HG03280 (cell line): Measurements from ENCODE around the gene GULP1.
"Not testable (repeated sequence)": the region's sequence is repeated elsewhere in the genome, so short reads cannot be mapped to it uniquely, and the experiment has no call there.

ENCODE experiments used
- ATAC-seq: cut with Tn5 transposase; IDR thresholded peaks from one replicate; pipeline ENCODE4 v1.9.1; 2021; ENCODE audit warnings: mild to moderate bottlenecking, moderate library complexity; ENCODE audit not compliant: unreplicated experiment

GULP1 gene

DNA sequence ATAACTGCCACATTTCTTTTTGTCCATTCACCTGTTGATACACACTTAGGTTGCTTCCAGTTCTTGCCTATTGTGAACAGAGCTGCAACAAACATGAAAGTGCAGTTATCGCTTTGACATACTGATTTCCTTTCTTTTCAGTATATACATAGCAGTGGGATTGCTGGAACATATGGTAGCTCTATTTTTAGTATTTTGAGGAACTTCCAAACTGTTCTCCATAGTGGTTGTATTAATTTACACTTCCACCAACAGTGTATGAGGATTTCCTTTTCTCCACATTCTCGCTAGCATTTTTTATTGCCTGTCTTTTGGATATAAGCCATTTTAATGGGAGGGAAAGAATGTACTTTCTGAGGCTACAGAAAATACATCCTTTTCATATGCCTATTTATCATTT, 167.4 kb downstream of the GULP1 start:
- no peak for ATAC-seq

DNA sequence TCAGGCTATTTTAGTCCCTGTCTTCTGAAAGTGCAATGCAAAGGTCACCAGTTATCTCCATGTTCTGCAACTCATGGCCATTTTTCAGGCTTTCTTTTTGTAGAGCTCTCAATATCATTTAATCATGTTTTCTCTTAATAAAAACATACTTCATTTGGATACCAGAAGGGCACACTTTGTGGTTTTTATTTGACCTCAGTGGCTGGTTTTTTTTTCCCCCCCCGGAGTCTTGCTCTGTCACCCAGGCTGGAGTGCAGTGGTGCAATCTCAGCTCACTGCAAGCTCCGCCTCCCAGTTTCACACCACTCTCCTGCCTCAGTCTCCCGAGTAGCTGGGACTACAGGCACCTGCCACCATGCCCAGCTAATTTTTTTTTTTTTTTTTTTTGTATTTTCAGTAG, 174.4 kb downstream of the GULP1 start:
- not testable (repeated sequence) for ATAC-seq

DNA sequence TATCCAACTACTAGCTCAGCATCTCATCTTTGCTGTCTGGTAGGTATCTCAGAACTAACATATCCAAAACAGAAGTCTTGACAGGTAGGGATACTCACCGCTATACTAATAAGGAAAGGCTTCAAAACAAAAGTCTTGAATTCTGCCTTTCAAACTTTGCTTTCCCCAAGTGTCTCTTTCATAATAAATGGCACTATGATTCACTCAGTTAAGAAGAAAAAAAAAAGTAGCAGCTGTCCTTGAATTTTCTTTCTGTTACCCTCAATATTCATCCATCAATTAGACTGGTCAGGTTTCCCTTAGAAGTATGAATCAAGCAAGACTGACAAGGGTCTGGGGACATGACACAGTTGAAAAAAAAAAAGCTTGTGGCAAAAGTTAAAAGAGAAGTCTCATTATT, 175.1 kb downstream of the GULP1 start:
- no peak for ATAC-seq

DNA sequence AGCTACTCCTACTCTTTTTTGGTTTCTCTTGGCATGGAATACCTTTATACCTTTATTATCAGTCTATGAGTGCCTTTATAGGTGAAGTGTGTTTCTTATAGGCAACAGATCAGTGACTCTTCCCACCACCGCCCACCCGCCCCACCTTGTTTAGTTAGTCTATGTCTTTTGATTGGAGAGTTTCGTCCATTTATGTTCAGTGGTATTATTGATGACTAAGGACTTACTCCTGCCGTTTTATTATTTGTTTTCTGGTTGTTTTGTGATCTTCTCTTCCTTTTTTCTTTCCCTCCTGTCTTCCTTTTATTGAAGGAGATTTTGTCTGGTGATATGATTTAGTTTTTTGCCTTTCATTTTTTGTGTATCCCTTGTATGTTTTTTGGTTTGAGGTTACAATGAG, 179.5 kb downstream of the GULP1 start:
- no peak for ATAC-seq

DNA sequence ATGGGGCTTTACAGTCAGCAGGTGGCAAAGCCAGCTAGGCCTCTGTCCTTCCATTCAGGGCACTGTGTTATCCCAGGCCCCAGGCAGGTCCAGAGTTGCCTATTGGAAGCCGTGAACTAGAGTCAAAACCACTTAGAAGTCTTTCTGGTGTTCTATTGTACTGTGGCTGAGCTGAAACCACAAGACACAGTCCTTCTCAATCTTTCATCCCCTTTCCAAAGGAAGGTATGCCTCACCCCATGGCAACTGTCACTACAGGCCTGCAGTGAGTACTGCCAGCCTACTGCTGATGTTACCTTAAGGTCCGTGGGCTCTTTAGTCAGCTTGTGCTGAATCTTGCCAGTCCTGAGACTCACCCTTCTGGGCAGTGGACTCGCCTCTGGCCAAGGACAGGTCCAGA, 181.6 kb downstream of the GULP1 start:
- ATAC-seq = no peak

DNA sequence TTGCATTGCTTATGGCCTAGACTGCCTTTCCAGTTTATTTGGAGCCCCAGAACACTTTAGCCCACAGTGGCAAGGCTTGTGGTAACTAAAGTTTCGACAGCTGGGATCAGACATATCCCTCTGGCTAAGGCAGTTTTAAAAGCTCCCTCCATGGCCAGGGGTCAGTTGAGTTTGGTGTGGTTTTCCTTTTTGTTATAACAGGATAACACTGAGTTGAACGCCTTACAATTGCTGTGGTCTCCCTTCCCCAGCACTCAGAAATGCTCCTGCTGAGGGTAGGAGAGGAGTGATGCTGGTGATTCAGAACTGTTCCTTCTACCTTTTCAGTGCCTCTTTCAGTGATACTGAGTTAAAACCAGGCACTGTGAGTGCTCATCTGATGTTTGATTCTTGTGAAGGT, 182.6 kb downstream of the GULP1 start:
- no peak for ATAC-seq

DNA sequence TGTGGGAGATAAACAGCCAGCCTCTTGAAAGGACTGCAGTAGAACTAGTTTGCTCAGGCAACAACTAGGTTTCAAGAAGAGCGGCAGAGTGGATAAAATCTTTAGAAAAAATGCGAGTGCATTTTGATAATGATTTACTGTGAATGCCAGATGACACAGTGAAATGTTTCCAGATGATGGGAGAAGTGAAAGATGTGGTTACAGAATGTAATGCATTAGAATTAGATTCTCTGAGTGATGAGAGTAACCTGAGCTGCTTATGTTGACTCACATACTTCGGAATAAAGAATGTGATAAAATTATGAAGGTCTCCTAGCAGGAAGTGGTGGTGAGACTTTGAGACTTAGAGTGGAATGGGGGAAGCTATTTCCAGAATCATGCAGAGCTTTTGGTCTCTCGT, 184.3 kb downstream of the GULP1 start:
- ATAC-seq = no peak

DNA sequence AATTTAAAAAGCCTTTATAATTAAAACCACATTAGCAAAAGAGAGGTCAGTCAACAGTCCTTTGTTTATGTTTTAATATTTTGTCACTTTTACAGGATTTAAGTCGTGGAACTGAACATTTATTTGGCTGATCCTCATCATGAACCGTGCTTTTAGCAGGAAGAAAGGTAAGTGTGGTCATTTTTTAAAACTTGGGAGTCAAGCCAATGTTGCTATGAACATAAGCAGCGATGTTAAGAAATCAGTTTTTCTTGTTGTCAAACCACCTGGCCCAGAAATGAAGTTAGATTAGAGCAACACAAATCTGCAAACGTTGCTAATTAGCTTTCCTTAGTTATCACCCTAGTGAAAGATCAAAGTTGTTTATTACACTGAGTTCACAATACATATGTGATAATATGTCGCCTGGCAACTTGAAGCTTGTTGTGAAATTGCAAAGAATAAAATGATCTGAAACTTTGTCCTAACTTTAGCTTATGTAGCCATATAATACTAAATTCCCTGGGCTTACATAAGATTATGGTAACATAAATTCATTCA, 186.0 kb downstream of the GULP1 start:
- no peak for ATAC-seq

DNA sequence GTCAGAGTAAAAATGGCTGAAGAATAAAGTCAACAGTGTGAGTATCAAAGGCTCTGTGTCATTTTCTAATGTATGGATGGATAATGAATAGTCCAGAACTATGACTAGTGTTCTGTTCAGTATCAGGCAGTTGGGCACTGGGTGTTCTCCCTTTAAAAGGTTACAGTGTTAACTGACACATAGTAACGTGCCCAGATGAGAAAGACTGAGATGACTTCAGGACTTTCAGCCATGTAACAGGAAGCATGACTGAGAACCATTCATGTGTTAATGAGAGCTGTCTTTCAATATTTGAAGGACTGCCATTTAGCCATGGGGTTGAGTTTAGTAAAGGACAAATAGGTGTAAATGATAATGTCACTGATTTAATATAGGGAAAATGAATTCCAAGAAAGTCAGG, 187.1 kb downstream of the GULP1 start:
- ATAC-seq = peak; percentile 94

DNA sequence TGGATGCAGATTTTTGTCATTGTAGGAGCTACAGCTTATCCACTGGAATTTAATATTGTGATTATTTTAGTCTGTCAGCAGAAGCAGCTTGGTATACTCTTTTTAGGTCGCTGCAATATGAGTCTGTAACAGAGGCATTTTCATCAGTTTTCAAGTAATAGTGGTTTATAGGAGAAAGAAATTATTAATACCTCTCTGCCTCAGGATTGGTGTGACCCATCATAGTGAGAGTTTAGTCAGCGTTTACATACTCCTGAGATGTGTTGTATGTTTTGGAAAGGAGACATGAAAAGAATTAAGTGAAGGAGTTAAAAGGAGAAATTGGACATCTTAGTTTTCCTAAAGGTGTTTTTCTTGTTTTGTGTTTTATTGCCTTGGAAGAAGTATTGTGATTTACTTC, 189.8 kb downstream of the GULP1 start:
- no peak for ATAC-seq

DNA sequence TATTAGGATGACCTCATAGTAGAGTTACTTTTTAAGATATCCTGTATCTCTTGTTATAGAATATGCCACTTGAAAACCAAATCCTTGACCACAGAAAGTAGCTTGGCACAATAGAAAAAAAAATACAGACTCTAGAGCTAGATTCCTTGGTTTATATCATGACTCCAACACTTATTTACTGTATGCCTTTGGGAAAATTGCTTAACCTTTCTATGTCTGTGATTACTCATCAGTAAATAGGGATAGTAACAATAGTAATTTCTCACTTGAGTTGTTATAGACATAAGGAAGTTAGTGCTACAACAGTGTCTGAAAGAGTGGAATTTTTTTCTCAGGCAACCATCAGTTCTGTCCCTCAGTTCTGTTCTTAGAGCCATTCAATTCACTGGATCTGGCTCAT, 193.8 kb downstream of the GULP1 start:
- no peak for ATAC-seq

DNA sequence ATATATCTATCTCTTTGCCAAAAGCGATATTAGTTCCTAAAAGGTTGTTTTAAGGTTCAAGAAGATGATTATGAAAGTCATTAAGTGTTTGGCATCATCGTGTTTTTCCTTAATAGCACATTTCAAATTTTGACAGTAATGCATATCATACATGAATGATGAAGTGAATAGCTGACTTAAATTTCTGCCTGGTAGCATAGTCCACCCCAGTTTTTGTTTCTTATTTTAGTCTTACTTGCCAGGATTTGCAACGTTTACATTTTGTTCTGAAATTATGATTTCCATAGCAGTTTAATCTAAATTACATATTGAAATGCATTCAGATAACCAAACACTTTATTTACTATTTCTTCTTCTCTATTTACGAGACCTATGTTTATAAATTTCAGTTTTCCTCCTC, 201.1 kb downstream of the GULP1 start:
- no peak for ATAC-seq

DNA sequence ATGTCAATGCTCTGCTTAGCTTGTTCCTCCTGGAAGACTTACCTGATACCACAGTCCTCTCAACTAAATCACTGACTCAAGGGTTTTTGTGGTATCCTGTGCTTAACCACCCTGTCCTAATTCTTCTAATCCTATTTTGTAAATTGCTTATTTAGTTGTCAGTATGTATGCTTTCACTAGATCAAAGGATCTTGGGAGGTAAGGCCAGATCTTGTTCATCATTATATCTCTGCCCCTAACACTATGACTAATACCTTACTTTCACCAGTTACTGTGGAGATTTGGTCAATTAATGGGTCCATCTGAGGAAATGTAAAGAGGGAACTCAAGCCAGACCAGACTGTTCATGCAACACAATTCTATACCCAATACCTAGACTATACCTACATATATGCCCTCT, 203.2 kb downstream of the GULP1 start:
- no peak for ATAC-seq

DNA sequence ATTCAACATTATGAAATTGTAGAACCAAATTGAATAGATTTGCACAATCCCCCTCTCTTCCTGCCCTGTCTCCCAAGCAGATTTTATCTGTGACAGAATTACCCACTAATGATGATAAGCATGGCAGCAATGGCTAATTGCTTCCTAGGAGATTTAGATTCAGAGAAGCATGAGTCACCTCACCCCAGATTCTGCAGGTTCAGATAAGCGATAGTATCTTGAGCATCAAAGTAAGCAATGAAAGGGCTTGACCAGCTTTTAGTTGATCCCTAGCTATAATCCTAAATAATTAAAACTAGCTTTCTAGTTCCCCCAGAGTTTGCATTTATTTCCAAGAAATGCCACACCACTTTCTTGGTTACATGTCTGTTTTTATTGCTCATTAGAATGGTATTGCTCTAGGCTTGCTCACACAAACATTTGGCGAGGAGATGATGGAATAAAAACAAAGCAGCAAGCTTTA, 204.3 kb downstream of the GULP1 start:
- ATAC-seq = no peak

DNA sequence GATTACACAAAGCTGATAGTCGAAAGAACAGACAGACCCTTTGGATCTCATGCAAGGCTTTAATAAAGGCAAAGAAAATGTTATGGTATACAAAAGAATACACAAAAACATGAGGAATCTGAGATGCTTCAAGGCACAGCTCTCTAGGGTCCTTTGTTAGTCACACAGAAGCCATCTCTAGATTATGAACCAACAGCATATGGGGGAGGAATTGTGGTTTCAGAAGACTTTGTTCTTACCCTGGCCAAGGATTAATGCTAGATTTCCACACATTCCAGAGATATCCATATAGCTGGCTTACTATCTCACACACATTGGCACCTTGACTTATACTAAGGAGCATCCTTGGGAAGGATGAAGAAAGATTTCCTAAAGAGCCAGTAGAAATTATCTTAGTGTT, 206.1 kb downstream of the GULP1 start:
- ATAC-seq = no peak

DNA sequence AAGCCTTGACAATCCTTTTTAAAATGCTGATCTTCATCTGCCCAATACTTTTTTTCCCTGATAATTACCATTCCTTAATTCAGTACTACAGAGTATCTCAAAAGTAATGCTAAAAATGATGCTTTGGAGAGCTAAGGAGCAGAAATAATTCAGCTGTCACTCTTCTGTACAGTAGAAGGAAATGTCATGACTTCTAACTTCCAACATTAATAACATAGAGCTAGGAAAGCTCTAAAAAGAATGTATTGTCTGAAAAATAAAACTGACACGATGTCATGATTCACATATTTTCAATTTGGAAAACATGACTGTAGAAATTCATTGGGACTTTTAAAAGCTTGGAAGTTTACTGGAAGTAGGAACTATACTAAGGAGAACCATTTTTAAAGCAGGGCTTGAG, 212.3 kb downstream of the GULP1 start:
- ATAC-seq = no peak

DNA sequence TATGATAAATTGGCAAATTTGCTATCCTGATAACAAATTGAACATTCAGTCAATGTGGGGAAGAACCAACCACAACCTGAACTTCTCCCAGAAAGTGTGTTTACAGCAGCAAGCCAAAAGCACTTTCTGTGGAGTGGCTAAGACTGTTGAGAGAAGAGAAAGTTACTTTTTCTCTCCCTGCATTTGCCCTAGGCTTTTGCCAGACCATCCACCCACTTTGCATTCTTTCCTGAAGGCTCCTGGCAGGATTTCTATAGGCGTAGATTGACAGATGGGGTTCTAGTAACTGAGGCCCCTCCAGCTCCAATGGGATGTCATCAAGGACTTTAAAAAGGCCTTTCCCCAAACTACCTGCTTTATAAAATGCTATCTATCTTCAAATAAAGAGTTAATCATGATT, 215.2 kb downstream of the GULP1 start:
- no peak for ATAC-seq

DNA sequence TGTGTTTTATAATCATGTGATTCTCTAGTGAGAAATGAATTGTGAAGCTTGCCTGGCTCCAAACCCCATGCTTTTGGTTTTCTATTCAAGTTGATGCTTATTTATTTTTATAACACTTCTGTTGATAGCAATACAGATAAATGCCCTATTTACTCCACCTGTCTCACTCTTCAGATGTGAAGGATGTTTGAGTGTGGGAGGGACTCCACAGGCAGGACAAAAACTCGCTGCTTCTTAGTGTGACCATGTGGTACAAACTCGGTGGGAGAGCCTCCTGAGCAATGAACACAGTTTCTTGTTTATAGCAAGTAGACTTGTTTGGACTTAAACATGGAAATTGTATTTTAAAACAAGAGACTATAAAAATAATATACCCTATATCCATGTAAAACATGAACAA, 219.7 kb downstream of the GULP1 start:
- no peak for ATAC-seq

DNA sequence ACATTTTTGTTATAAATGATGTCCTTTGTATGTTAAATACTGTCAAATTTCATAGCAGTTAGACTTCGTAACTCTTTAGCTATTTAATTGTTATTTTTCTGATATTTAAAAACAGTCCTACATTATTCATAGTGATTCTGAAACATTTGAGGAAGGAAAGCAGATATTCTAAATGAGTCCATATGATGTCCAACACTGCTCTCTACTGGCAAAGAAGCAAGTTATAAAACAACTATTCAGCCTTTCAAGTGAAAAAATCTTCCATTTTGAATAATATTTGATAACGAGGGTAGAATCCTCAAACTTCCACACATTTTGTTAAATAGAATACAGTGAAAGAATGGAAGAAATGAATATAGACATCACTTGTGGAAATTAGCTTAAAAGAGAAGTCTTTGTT, 220.8 kb downstream of the GULP1 start:
- no peak for ATAC-seq

DNA sequence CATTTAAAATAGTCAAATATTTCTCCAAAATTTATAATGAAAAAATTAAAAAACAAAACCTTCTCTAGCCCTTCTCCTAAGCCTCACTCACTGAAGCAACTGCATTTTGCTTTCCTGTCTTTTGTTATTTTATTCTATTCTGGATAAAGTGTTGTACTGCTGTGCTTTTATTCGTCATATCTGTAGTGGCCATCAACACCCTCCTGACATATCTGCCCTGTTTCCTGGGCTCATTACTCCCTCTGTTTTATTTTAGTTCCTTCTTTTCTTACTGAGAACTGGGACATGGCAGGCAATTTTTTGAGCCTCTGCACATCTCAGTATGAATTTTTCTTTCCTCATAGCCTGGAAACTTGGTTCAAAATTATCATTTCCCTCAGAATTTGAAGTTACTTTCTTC, 224.2 kb downstream of the GULP1 start:
- no peak for ATAC-seq

DNA sequence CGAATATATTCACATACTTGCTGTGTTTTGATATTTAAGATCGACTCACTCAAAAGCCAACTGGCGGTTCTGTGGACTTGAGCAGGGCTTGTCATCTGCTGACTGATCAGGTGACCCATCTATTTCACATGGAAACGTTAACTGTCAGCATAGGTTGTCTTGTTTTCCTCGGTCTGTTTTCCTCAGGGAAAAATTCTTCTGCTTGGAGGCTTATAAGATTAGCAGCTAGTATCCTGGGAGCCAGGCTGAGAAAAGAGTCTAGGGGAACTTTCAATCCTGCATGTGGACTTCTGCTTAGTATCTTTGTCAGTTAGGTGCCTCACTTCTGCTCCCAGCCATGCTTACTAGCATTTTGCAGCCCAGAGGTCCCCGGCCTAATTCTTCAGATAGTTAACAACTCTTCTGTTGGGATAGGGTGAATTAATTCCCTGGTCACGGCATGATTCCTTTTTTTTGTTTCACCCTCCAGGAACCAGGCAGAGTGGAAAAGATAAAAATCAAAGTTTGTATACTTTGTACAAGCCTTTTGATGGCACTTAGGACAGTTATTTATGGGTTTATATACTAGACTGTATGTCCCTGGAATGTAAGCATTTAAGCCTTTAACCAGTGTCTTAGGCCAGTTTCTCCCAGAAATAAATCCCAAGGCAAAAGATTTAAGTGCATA, 226.0 kb downstream of the GULP1 start:
- ATAC-seq = no peak

DNA sequence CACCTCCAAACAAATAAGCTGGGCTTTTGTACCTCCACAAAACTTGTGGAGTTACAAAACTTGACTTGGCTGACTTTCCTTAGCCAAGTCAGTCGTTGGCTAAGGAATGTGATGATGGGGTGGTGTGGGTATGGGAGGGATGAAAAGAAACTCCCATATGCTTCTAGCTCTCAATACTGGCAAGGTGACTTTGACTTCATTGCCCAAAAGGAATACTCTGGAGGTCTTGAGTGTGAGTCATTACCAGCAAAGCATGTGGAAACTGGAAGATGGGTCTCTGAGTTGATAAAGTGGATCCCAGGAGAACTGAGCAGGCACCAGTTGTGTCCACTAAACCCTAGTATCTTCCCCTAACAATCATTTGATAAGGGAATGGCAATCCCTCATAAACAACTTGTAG, 226.7 kb downstream of the GULP1 start:
- ATAC-seq = no peak

DNA sequence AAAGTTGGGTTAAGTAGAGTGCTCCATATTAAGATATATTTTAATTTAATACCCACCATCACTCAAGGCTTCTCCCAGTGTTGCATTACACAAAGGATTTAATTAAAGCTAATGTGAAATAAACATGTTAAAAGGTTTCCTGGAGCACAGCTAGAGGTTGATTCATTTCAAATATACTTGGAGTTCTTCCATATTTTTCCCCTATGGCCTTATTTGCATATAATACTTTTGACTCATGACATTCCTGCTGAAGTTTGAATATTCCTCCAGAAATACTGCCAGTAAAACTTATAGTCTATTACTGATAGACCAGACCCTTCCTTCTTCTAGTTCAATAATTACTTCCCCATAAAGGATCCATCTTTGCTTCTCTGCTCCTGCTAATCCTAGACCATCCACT, 227.5 kb downstream of the GULP1 start:
- no peak for ATAC-seq
